ENCODE results near the gene RBM7.

Gene RBM7

DNA sequence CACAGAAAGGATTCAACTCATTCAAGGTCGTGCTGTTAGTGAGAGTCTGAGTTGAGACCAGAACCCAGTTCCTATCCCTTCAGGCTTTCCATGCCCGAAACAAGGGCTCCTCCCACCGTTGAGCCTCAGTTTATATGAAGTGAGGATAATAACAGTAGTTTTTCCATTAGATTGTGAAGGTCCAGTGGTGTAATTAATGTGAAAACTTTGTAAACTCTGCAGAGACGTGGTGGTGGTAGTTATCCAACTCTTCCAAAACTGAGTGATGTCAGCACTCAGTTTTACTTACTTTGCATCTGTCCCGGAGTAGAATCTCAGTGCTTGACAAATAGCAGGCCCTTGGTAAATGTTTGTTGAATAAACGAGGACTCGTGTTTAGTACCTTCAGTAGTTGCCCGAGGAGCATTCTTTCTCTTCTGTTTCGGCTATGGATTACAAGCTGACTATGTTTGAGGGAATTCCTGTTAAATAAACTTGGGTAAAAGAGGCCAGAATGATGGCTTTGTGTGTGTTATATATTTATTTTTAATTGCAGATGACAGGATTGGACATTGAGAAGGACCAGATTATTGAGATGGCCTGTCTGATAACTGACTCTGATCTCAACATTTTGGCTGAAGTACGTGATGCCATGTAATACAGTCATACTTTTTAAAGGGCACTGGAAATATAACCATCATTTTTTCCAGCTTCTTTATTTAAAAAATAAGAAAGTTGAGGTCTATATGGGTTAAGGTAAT is 39.8 kb downstream of the RBM7 start:
- H3K9me3 Mint-ChIP-seq, result no peaks in the 10 kb centered on the region
- H3K27me3 Mint-ChIP-seq, result no peaks in the 10 kb centered on the region
- ATAC-seq (replicated peaks; ENCODE audit: extremely low read depth, poor library complexity, severe bottlenecking) (no peak), DNase-seq (ENCODE audit: low spot score in 2 of 2) (no peak)
- H3K27ac Mint-ChIP-seq (ENCODE audit: low read depth), result peak overlapping the region; percentile 94
- H3K4me1 Mint-ChIP-seq, result peaks cover 33% of the 10 kb centered on the region
- H3K4me3 Mint-ChIP-seq, result peak overlapping the region; percentile 100
- H3K36me3 Mint-ChIP-seq (ENCODE audit: insufficient read depth), result peaks cover 8% of the 10 kb centered on the region

GRCh38 chr11:114440971-114441763 is 40.7 kb downstream of the RBM7 start:
- no peak for ATAC-seq (replicated peaks; ENCODE audit: extremely low read depth, poor library complexity, severe bottlenecking)
- Mint-ChIP-seq H3K4me1 (peaks cover 33% of the 10 kb centered on the region), H3K27ac (ENCODE audit: low read depth) (peak overlapping the region; percentile 12), H3K36me3 (ENCODE audit: insufficient read depth) (peaks cover 10% of the 10 kb centered on the region), H3K4me3 (no peak overlapping the region), H3K9me3 (no peaks in the 10 kb centered on the region), H3K27me3 (no peaks in the 10 kb centered on the region)
- DNase-seq (ENCODE audit: low spot score in 2 of 2), result no peak

DNA sequence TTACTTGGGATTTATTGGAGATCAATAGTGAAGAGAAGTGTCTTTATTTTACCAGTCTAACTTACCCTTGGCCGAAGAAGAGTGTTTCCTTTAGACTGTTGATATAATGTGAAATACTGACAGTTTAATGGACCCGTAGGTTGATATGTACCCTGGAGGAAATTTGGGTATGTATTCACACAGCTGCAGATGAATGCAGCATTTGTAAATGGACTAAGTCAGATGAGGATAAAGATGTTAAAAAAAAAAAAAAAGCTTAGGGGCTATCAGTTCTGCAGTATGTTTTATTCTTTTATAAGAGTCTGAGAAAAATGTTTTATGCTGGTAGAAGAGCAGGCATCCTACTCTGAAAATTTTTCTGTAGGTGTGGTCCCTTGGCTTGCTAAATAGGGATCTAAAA is 41.5 kb downstream of the RBM7 start:
- H3K9me3 Mint-ChIP-seq, result no peaks in the 10 kb centered on the region
- no peak for DNase-seq (ENCODE audit: low spot score in 2 of 2)
- H3K4me1 Mint-ChIP-seq, result peaks cover 39% of the 10 kb centered on the region
- H3K27ac Mint-ChIP-seq (ENCODE audit: low read depth), result peak overlapping the region; percentile 12
- no peak for ATAC-seq (replicated peaks; ENCODE audit: extremely low read depth, poor library complexity, severe bottlenecking)
- H3K27me3 Mint-ChIP-seq, result no peaks in the 10 kb centered on the region
- H3K36me3 Mint-ChIP-seq (ENCODE audit: insufficient read depth), result peaks cover 15% of the 10 kb centered on the region
- H3K4me3 Mint-ChIP-seq, result no peak overlapping the region

DNA sequence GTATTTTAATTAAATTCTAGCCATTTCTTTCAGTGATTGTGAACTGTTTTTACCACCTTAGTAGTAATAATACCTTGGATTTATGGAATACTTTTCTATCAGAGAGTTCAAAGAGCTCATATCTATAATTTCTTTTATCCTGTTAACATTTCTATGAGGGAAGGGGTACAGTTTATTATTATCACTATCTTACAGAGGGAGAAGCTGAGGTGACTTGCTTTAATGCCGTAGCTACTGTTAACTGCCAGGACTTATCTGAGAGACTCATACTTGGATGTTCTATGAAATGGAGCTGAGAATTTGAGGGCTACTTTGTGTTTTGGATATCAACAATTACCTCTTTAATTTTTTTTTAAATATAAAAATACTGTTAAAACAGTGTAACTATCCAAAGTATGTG is 42.1 kb downstream of the RBM7 start:
- H3K4me1 Mint-ChIP-seq, result peaks cover 39% of the 10 kb centered on the region
- DNase-seq (ENCODE audit: low spot score in 2 of 2) (no peak), ATAC-seq (replicated peaks; ENCODE audit: extremely low read depth, poor library complexity, severe bottlenecking) (no peak)
- no peaks in the 10 kb centered on the region for H3K9me3 Mint-ChIP-seq
- no peak overlapping the region for H3K4me3 Mint-ChIP-seq
- H3K36me3 Mint-ChIP-seq (ENCODE audit: insufficient read depth), result peaks cover 17% of the 10 kb centered on the region
- H3K27me3 Mint-ChIP-seq, result no peaks in the 10 kb centered on the region
- H3K27ac Mint-ChIP-seq (ENCODE audit: low read depth), result no peak overlapping the region

DNA sequence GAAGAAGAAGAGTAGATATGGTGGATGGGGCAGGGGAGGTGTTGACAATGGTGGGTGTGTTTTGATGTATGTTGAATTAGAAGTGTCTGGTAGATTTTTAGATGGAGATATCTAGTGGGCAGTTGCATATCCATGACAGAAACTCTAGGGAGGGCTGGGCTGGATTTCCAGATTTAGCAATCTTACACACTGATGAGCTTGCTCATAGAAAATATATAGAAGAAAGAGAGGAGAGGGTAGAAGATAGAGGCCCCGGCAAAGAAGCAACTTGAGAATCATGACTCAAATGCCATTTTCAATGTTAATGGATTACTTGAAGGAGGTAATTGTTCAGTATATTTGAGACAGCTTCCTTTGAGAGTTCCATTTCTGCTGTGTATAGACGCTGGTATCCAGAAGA is 47.0 kb downstream of the RBM7 start:
- H3K36me3 Mint-ChIP-seq (ENCODE audit: insufficient read depth), result peaks cover 14% of the 10 kb centered on the region
- DNase-seq (ENCODE audit: low spot score in 2 of 2) (no peak), ATAC-seq (replicated peaks; ENCODE audit: extremely low read depth, poor library complexity, severe bottlenecking) (no peak)
- no peak overlapping the region for H3K4me3 Mint-ChIP-seq
- H3K27ac Mint-ChIP-seq (ENCODE audit: low read depth), result no peak overlapping the region
- H3K27me3 Mint-ChIP-seq, result no peaks in the 10 kb centered on the region
- no peaks in the 10 kb centered on the region for H3K9me3 Mint-ChIP-seq
- peaks cover 6% of the 10 kb centered on the region for H3K4me1 Mint-ChIP-seq

DNA sequence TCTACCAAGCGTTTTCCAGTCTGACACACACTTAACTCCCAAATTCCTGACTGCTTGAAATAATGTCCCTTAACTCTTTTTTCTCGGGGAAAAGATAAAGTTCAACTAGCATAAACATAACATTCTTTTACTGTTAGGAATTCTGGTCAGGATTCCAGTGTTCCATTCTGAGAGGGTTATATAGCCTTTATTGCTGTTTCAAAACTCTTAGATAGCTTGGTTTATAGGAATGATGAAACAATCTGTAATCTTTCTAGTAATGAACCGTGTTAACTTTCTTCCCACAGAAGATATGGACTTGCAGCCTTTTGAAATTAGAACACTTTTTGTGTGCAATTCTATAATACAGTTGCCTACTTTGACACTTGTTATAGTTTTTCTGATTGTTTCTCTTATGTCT is 47.4 kb downstream of the RBM7 start:
- H3K27ac Mint-ChIP-seq (ENCODE audit: low read depth), result no peak overlapping the region
- ATAC-seq (replicated peaks; ENCODE audit: extremely low read depth, poor library complexity, severe bottlenecking), result no peak
- no peak for DNase-seq (ENCODE audit: low spot score in 2 of 2)

GRCh38 chr11:114448749-114449482 is 48.5 kb downstream of the RBM7 start:
- Mint-ChIP-seq H3K27ac (ENCODE audit: low read depth) (no peak overlapping the region), H3K27me3 (no peaks in the 10 kb centered on the region), H3K36me3 (ENCODE audit: insufficient read depth) (peaks cover 14% of the 10 kb centered on the region), H3K9me3 (no peaks in the 10 kb centered on the region), H3K4me3 (no peak overlapping the region), H3K4me1 (peaks cover 6% of the 10 kb centered on the region)
- DNase-seq (ENCODE audit: low spot score in 2 of 2) (no peak), ATAC-seq (replicated peaks; ENCODE audit: extremely low read depth, poor library complexity, severe bottlenecking) (no peak)

More for the DNA sequence above, 47.4 kb downstream of the RBM7 start:
- H3K9me3 Mint-ChIP-seq, result no peaks in the 10 kb centered on the region
- peaks cover 14% of the 10 kb centered on the region for H3K36me3 Mint-ChIP-seq (ENCODE audit: insufficient read depth)
- H3K4me3 Mint-ChIP-seq, result no peak overlapping the region
- no peaks in the 10 kb centered on the region for H3K27me3 Mint-ChIP-seq
- peaks cover 6% of the 10 kb centered on the region for H3K4me1 Mint-ChIP-seq

- Mint-ChIP-seq H3K27me3 (no peaks in the 10 kb centered on the region), H3K27ac (ENCODE audit: low read depth) (no peak overlapping the region), H3K9me3 (no peaks in the 10 kb centered on the region), H3K4me3 (no peak overlapping the region), H3K4me1 (peaks cover 6% of the 10 kb centered on the region), H3K36me3 (ENCODE audit: insufficient read depth) (peaks cover 14% of the 10 kb centered on the region)
- ATAC-seq (replicated peaks; ENCODE audit: extremely low read depth, poor library complexity, severe bottlenecking), result no peak
- DNase-seq (ENCODE audit: low spot score in 2 of 2), result no peak
Observed at GRCh38 chr11:114449845-114450244, 49.4 kb downstream of the RBM7 start.

DNA sequence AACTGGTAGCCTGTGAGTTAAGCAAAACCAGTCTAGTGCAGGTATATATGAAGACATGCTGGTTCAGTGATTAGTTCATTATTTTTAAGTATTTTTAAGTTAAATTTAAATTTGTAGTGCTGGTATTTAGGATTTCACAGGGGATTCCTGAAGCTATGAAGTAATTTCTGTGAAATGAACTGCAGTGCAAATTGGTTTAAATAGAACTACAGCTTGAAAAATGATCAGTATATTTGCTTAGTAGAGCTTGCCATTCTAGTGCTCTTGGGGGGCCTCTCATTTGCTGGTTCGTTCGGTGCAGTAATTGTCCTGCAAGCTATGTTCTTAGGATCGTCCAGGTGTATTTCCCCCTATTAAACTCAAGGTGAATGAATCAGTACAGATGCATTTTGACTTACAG is 51.9 kb downstream of the RBM7 start:
- Mint-ChIP-seq H3K4me1 (no peaks in the 10 kb centered on the region), H3K4me3 (no peak overlapping the region), H3K9me3 (no peaks in the 10 kb centered on the region), H3K27me3 (no peaks in the 10 kb centered on the region), H3K36me3 (ENCODE audit: insufficient read depth) (peaks cover 7% of the 10 kb centered on the region), H3K27ac (ENCODE audit: low read depth) (no peak overlapping the region)
- ATAC-seq (replicated peaks; ENCODE audit: extremely low read depth, poor library complexity, severe bottlenecking) (no peak), DNase-seq (ENCODE audit: low spot score in 2 of 2) (no peak)

Data from central memory CD8-positive, alpha-beta T cell (primary cell).